ENCODE measurements around the gene NOC4L.

GRCh38 chr12:132106921-132107320 lies 37.3 kb upstream of the NOC4L start:
- TF ChIP-seq CTCF (IDR thresholded peaks at IDR 0.05; ENCODE audit: insufficient read depth, low read depth, low read length) (no peak), EZH2 (IDR thresholded peaks at IDR 0.05; ENCODE audit: insufficient read depth, low read length) (no peak)
